Right lobe of liver (tissue), 6 donors: ENCODE data around the gene CHN1. TPM values are rescaled to one million over a fixed set of nuclear protein-coding genes. Genes with fewer than 3 reads are reported as not detected.

ENCODE experiments used
- ATAC-seq, 4 donors: fragments of 200-7000 bp; cut with Tn5 transposase; one replicate each; pipeline ENCODE4 v1.9.1; 2020; ENCODE audit warnings: mild to moderate bottlenecking in 4 of 4, moderate library complexity in 4 of 4
- DNase-seq, 3 donors: peaks; one replicate each; pipeline ENCODE4 v3.0.0-alpha.2; 2020
- H3K27ac ChIP-seq, 3 donors: fragments of 200-600 bp; one replicate each; pipeline ENCODE4 v1.8.0; 2022
- H3K27me3 ChIP-seq, 2 donors: fragments of 200-600 bp; one replicate each; pipeline ENCODE4 v1.8.0; 2022
- H3K36me3 ChIP-seq, 4 donors: fragments of 200-600 bp; sonication (generic) in 1 of 4; one replicate each; pipeline versions ENCODE4 v1.5.1 to v1.8.0; 2017 to 2022; ENCODE audit warnings: control low read depth in 1 of 4
- H3K4me1 ChIP-seq, 4 donors: fragments of 200-600 bp; sonication (generic) in 1 of 4; one replicate each; pipeline versions ENCODE4 v1.5.1 to v1.8.0; 2017 to 2022; ENCODE audit warnings: control low read depth in 1 of 4
- H3K4me3 ChIP-seq, 3 donors: fragments of 200-600 bp; one replicate each; pipeline ENCODE4 v1.8.0; 2022
- H3K9me3 ChIP-seq, 4 donors: fragments of 200-600 bp; sonication (generic) in 1 of 4; one replicate each; pipeline versions ENCODE4 v1.5.1 to v1.8.0; 2017 to 2022; ENCODE audit warnings: control low read depth in 1 of 4
- CTCF ChIP-seq, 4 donors: fragments of 200-600 bp in 3 of 4; fragments of 450-650 bp in 1 of 4; IDR thresholded peaks; one replicate each; pipeline versions ENCODE4 v1.5.1 to v1.8.0; 2016 to 2022; ENCODE audit warnings: antibody characterized with exemption in 4 of 4, mild to moderate bottlenecking in 2 of 4
- POLR2A ChIP-seq: fragments of 450-650 bp; IDR thresholded peaks from one replicate; pipeline ENCODE4 v1.6.1; 2017; ENCODE audit warnings: antibody characterized with exemption, mild to moderate bottlenecking
- WGBS: methylation state at CpG from one replicate; pipeline ENCODE4 v1.1.6; 2018; ENCODE audit warnings: low coverage, low lambda C conversion rate; ENCODE audit not compliant: insufficient coverage; ENCODE audit errors: missing lambda C conversion rate; 5-methylcytosine and 5-hydroxymethylcytosine counted together
- intact Hi-C, 2 donors: fragments of 100-400 bp; cut with DNase I; formaldehyde crosslinking; loops; one replicate each; pipeline versions ENCODE4 v1.11.2 to v1.14.1; 2022
- total RNA-seq, 6 experiments: library from RNA; depleted of rRNA in 2 of 6; stranded (reverse); fragments of >200 nt in 2 of 6; fragmentation: NEBNext Ultra II Directional in 3 of 6; extraction: Animal tissue kit (Norgen Biotek cat#: 25700) in 3 of 6; gene quantifications; one replicate each; pipeline versions ENCODE4 v1.1.0 to v1.2.4, GENCODE V29; 2016 to 2023
- donor health status: DM: no; HTN: yes; CAD: no.
- donor health status: DM: no; HTN: no; CAD: no.
- donor health status: DM: no; HTN: no; CAD: no.
- donor health status: DM: no; HTN: yes; CAD: no.
- donor health status: DM: no; HTN: yes; CAD: no.

Gene CHN1
- total RNA-seq, 6 experiments from 2014 or later, result 1.0 to 2.8 (median 1.4) TPM

- Histone ChIP-seq H3K4me3 (no peak overlapping the region), H3K4me1 (no peaks in the 10 kb centered on the region), H3K27me3 (no peaks in the 10 kb centered on the region), H3K36me3 (no peaks in the 10 kb centered on the region), H3K27ac (no peak overlapping the region), H3K9me3 (no peaks in the 10 kb centered on the region)
- 79% methylated on average over 3 of the region's 3 CpGs for WGBS
- DNase-seq, result no peak
- intact Hi-C loops, result no loop called here
- TF ChIP-seq CTCF (IDR thresholded peaks at IDR 0.05), result no peak
- TF ChIP-seq POLR2A, result no peak
- no peak for ATAC-seq
Measured at GRCh38 chr2:174840436-174840835, 164.7 kb downstream of the CHN1 start.

GRCh38 chr2:174839662-174840061 lies 165.5 kb downstream of the CHN1 start:
- H3K4me3 ChIP-seq, result no peak overlapping the region
- no peaks in the 10 kb centered on the region for H3K27me3 ChIP-seq
- 79% methylated on average over 3 of the region's 3 CpGs for WGBS
- H3K36me3 ChIP-seq, result no peaks in the 10 kb centered on the region
- H3K9me3 ChIP-seq, result no peaks in the 10 kb centered on the region
- H3K4me1 ChIP-seq, result no peaks in the 10 kb centered on the region
- intact Hi-C loops, result no loop called here
- DNase-seq (no peak), ATAC-seq (no peak)
- H3K27ac ChIP-seq, result no peak overlapping the region
- TF ChIP-seq CTCF (IDR thresholded peaks at IDR 0.05) (no peak), POLR2A (no peak)

- DNase-seq, result no peak
- intact Hi-C loops, result no loop called here
- WGBS, result 100% methylated on average over 1 of the region's 1 CpG
- H3K27ac ChIP-seq, result no peak overlapping the region
- ATAC-seq, result no peak
- H3K9me3 ChIP-seq, result no peaks in the 10 kb centered on the region
- H3K36me3 ChIP-seq, result no peaks in the 10 kb centered on the region
- no peaks in the 10 kb centered on the region for H3K4me1 ChIP-seq
- no peak overlapping the region for H3K4me3 ChIP-seq
- no peaks in the 10 kb centered on the region for H3K27me3 ChIP-seq
- TF ChIP-seq CTCF (IDR thresholded peaks at IDR 0.05) (no peak), POLR2A (no peak)
Measured at GRCh38 chr2:174836995-174837390, 168.2 kb downstream of the CHN1 start.

- no peak overlapping the region for H3K27ac ChIP-seq
- DNase-seq (no peak), ATAC-seq (no peak)
- no peaks in the 10 kb centered on the region for H3K4me1 ChIP-seq
- H3K36me3 ChIP-seq, result no peaks in the 10 kb centered on the region
- no peak for TF ChIP-seq CTCF (IDR thresholded peaks at IDR 0.05)
- no peak for TF ChIP-seq POLR2A
- intact Hi-C loops, result no loop called here
- H3K9me3 ChIP-seq, result no peaks in the 10 kb centered on the region
- H3K27me3 ChIP-seq, result no peaks in the 10 kb centered on the region
- 82% methylated on average over 3 of the region's 3 CpGs for WGBS
- no peak overlapping the region for H3K4me3 ChIP-seq
Measured at GRCh38 chr2:174836377-174836994, 168.7 kb downstream of the CHN1 start.
